Heart left ventricle (tissue), 16 donors: Measurements from ENCODE around the gene MPV17L2. TPM values are rescaled to one million over a fixed set of nuclear protein-coding genes. Genes with fewer than 3 reads are reported as not detected.
A peak's percentile ranks its signal among the peaks of the same experiment; 100 is the strongest.

Source experiments
- ATAC-seq, 4 donors: fragments of 200-7000 bp; cut with Tn5 transposase; one replicate each; pipeline ENCODE4 v1.9.1; 2020 to 2022; ENCODE audit warnings: moderate library complexity in 4 of 4, mild to moderate bottlenecking in 3 of 4, moderate number of reproducible peaks in 1 of 4
- DNase-seq, 5 donors: peaks; one replicate each; pipeline ENCODE4 v3.0.0-alpha.2; 2020
- H3K27ac ChIP-seq, 12 donors: fragments of 200-600 bp; sonication (generic) in 4 of 12; one replicate each; pipeline versions ENCODE4 v1.5.0 to v1.8.0; 2016 to 2022; ENCODE audit warnings: mild to moderate bottlenecking in 2 of 12
- H3K27me3 ChIP-seq, 9 donors: fragments of 200-600 bp; sonication (generic) in 2 of 9; one replicate each; pipeline versions ENCODE4 v1.5.1 to v1.8.0; 2016 to 2022; ENCODE audit warnings: mild to moderate bottlenecking in 3 of 9
- H3K36me3 ChIP-seq, 9 donors: fragments of 200-600 bp; sonication (generic) in 2 of 9; one replicate each; pipeline versions ENCODE4 v1.5.0 to v1.8.0; 2018 to 2022; ENCODE audit warnings: mild to moderate bottlenecking in 2 of 9
- H3K4me1 ChIP-seq, 12 donors: fragments of 200-600 bp; sonication (generic) in 4 of 12; one replicate each; pipeline versions ENCODE4 v1.5.0 to v1.8.0; 2016 to 2022; ENCODE audit warnings: mild to moderate bottlenecking in 3 of 12
- H3K4me3 ChIP-seq, 12 donors: fragments of 200-600 bp; sonication (generic) in 4 of 12; one replicate each; pipeline versions ENCODE4 v1.5.0 to v1.8.0; 2017 to 2022; ENCODE audit warnings: mild to moderate bottlenecking in 9 of 12, moderate library complexity in 4 of 12
- H3K9me3 ChIP-seq, 12 donors: fragments of 200-600 bp; sonication (generic) in 4 of 12; one replicate each; pipeline versions ENCODE4 v1.5.0 to v1.8.0; 2016 to 2022; ENCODE audit warnings: mild to moderate bottlenecking in 1 of 12
- CTCF ChIP-seq, 12 donors: fragments of 200-600 bp; sonication (generic) in 4 of 12; IDR thresholded peaks; one replicate each; pipeline versions ENCODE4 v1.5.0 to v1.8.0; 2018 to 2022; ENCODE audit warnings: antibody characterized with exemption in 12 of 12, mild to moderate bottlenecking in 5 of 12
- POLR2A ChIP-seq, 2 donors: fragments of 450-650 bp; IDR thresholded peaks; one replicate each; pipeline ENCODE4 v1.6.1; 2017; ENCODE audit warnings: antibody characterized with exemption in 2 of 2, mild to moderate bottlenecking in 2 of 2, moderate library complexity in 2 of 2
- WGBS, 4 donors: extraction: QIAGEN DNeasy Blood & Tissue Kit in 2 of 4; methylation state at CpG; one replicate each; pipeline versions ENCODE4 v1.1.5 to v1.1.7; 2013 to 2018; 5-methylcytosine and 5-hydroxymethylcytosine counted together
- intact Hi-C, 10 donors: fragments of 100-400 bp; cut with DNase I; formaldehyde crosslinking; loops; one replicate each; pipeline versions ENCODE4 v1.11.1 to v1.14.2; 2022
- polyA plus RNA-seq, 2 donors: library from polyadenylated mRNA; stranded (reverse); fragments of 200-250 nt; gene quantifications; one replicate each; pipeline ENCODE4 v1.2.3, GENCODE V29; 2013
- total RNA-seq, 9 donors: library from RNA; depleted of rRNA in 2 of 9; stranded (reverse); fragments of >200 nt in 2 of 9; fragmentation: NEBNext Ultra II Directional in 3 of 9; extraction: Animal tissue kit (Norgen Biotek cat#: 25700) in 3 of 9; gene quantifications; one replicate each; pipeline versions ENCODE4 v1.1.0 to v1.2.4, GENCODE V29; 2016 to 2023
- donor health status: ischemic (EF 13 %, LVEDD 7.1; RV severe dilation, severe dysfunction).
- donor health status: healthy with polysubstance abuse.
- donor health status: DM: no; HTN: yes; CAD: no.
- donor health status: DM: no; HTN: no; CAD: no.
- donor health status: ischemic (EF 25% LVEDD 6.9; RV normal size, moderate dysfunction).
- donor health status: ischemic (EF 25% LVEDD 5.7; RV mildly dilated, moderate dysfunction).
- donor health status: healthy.
- donor health status: DM: yes; HTN: yes; CAD: no.
- donor health status: ischemic (EF 35%, LVEDD 5.7; RV mildly dilated, moderate dysfunction).
- donor health status: nonischemic (EF 11% LVEDD 7.7; RV severe dilation, severe dysfunction).
- donor health status: DM: yes; HTN: yes; CAD: no.
- donor health status: PGD.
- donor health status: ischemic (EF 29% LVEDD 5.4; RV normal size, mild dysfunction).
- donor health status: nonischemic (EF 23%, LVEDD 6.1; RV moderate dilation, normal function).

The MPV17L2 gene
- total and polyA plus RNA-seq, 11 donors = 10.6 to 59.3 (median 18.9) TPM

DNA sequence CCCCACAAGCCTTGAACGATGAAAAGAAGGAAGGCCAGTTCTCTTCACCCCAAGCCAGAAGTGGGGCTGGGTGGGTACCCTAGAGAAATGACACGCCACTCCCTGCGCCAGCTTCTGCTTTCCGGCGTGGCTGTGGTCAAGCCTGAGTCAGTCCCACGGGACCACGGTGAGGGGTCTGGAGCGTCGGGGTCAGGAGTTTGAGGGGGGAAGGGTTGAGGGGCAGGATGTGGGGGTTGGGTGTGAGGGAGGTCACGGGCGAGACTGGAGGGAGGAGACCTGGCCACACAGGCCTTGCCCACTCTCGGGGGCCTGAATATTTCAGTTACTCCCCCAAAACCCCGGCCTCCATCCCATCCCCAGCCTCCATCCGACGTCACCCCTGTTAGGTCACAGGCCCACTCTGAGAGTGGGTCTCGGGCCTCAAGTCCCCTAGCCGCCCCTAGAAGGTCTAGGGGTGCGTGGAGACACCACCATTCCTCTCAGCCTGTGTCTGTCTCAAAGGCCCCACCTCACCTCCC is 19.9 kb upstream of the MPV17L2 start:
- Histone ChIP-seq H3K27me3 (no peaks in the 10 kb centered on the region), H3K4me3 (peak overlapping the region in 11 of 12 donors; percentile 51 to 90 (median 64)), H3K27ac (peak overlapping the region; percentile 6 to 95 (median 49)), H3K36me3 (peaks cover 0 to 40% (median 15%) of the 10 kb centered on the region in 9 donors), H3K9me3 (no peaks in the 10 kb centered on the region), H3K4me1 (peaks cover 0 to 81% (median 20%) of the 10 kb centered on the region in 12 donors)
- DNase-seq = peak; percentile 62 to 86 (median 76)
- no peak for TF ChIP-seq POLR2A (IDR thresholded peaks at IDR 0.05)
- ATAC-seq = peak in 3 of 4 donors; percentile 28 to 49 (median 41)
- 54 to 64% (median 59%) methylated on average over 16 to 18 of the region's 18 CpGs for WGBS, 4 donors
- intact Hi-C loops = loop anchor here in 1 of 10 donors (5.0 kb wide), 1 partner anchor 61 kb away; no protein-coding TSS in a partner anchor

- peaks cover 0 to 76% (median 20%) of the 10 kb centered on the region in 12 donors for H3K4me1 ChIP-seq
- DNase-seq (peak; percentile 74 to 90 (median 80)), ATAC-seq (peak; percentile 49 to 82 (median 80))
- intact Hi-C loops = loop anchor here in 1 of 10 donors (5.0 kb wide), 1 partner anchor 61 kb away; no protein-coding TSS in a partner anchor
- peak within 1 kb of the TSS; percentile 43 to 90 (median 64) for H3K4me3 ChIP-seq
- no peaks in the 10 kb centered on the region for H3K9me3 ChIP-seq
- H3K36me3 ChIP-seq = peaks cover 0 to 40% (median 9%) of the 10 kb centered on the region in 9 donors
- H3K27ac ChIP-seq = peak within 1 kb of the TSS; percentile 6 to 95 (median 56)
- 1 to 2% (median 1%) methylated on average over 17 to 47 of the region's 47 CpGs for WGBS, 4 donors
- H3K27me3 ChIP-seq = no peaks in the 10 kb centered on the region
- TF ChIP-seq CTCF (IDR thresholded peaks at IDR 0.05) (no peak), POLR2A (IDR thresholded peaks at IDR 0.05) (peak in 1 of 2 donors; percentile 55)
Observed at GRCh38 chr19:18173572-18174288, 19.3 kb upstream of the MPV17L2 start, which contains the start of gene IFI30. TSS of gene IFI30 (plus strand) at chr19:18173813. CDS start at chr19:18173842, 29 bp downstream.

DNA sequence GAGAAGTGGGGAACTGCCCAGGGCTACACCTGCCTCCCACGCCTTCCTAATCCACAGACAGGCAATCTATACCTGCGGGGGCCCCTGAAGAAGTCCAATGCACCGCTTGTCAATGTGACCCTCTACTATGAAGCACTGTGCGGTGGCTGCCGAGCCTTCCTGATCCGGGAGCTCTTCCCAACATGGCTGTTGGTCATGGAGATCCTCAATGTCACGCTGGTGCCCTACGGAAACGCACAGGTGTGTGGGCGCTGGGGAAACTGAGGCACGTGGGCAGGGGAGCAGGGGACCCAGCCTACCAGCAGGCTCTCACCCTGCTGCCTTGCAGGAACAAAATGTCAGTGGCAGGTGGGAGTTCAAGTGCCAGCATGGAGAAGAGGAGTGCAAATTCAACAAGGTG is 18.0 kb upstream of the MPV17L2 start:
- H3K36me3 ChIP-seq = peaks cover 0 to 42% (median 0%) of the 10 kb centered on the region in 9 donors
- H3K4me1 ChIP-seq = peaks cover 0 to 73% (median 20%) of the 10 kb centered on the region in 12 donors
- no peaks in the 10 kb centered on the region for H3K27me3 ChIP-seq
- DNase-seq (no peak), ATAC-seq (no peak)
- peak overlapping the region in 1 of 12 donors; percentile 95 for H3K27ac ChIP-seq
- TF ChIP-seq POLR2A (IDR thresholded peaks at IDR 0.05) = no peak
- WGBS, 4 donors = 88 to 97% (median 89%) methylated on average over 3 to 11 of the region's 11 CpGs
- H3K4me3 ChIP-seq = peak overlapping the region in 8 of 12 donors; percentile 61 to 90 (median 73)
- H3K9me3 ChIP-seq = no peaks in the 10 kb centered on the region
- intact Hi-C loops = loop anchor here in 1 of 10 donors (5.0 kb wide), 1 partner anchor 63 kb away; no protein-coding TSS in a partner anchor

GRCh38 chr19:18176367-18177310 is 16.4 kb upstream of the MPV17L2 start:
- ATAC-seq = no peak
- intact Hi-C loops = no loop called here
- peak overlapping the region in 1 of 12 donors; percentile 88 for H3K4me3 ChIP-seq
- H3K4me1 ChIP-seq = peaks cover 0 to 65% (median 14%) of the 10 kb centered on the region in 12 donors
- no peaks in the 10 kb centered on the region for H3K9me3 ChIP-seq
- peak overlapping the region in 1 of 12 donors; percentile 95 for H3K27ac ChIP-seq
- TF ChIP-seq CTCF (IDR thresholded peaks at IDR 0.05) (no peak), POLR2A (IDR thresholded peaks at IDR 0.05) (no peak)
- DNase-seq = no peak
- H3K36me3 ChIP-seq = peaks cover 0 to 42% (median 0%) of the 10 kb centered on the region in 9 donors
- 81 to 91% (median 86%) methylated on average over 14 to 19 of the region's 19 CpGs for WGBS, 4 donors
- no peaks in the 10 kb centered on the region for H3K27me3 ChIP-seq
